A549 (cell line): Measurements from ENCODE around the gene MAP3K9. TPM values are rescaled to one million over a fixed set of nuclear protein-coding genes. Genes with fewer than 3 reads are reported as not detected.
A peak's percentile ranks its signal among the peaks of the same experiment; 100 is the strongest.

ENCODE experiments used
- ATAC-seq, 2 experiments: fragments of 200-7000 bp in 1 of 2; fragments of >200 bp in 1 of 2; cut with Nextera tagmentation in 1 of 2; cut with Tn5 transposase in 1 of 2; 3 replicates each; pipeline versions ENCODE4 v1.8.0 to v1.9.1; 2018 to 2020; ENCODE audit warnings: mild to moderate bottlenecking in 1 of 2, moderate library complexity in 1 of 2
- CTCF ChIA-PET: fragments of 300-600 bp; sonication (Branson Sonifier 250); formaldehyde crosslinking; extraction: SDS; loops from one replicate; lab custom pipeline; 2021; ENCODE audit warnings: antibody characterized with exemption, inconsistent platforms; lab: Yijun Ruan, JAX
- POLR2A ChIA-PET: fragments of 350-600 bp; formaldehyde crosslinking; extraction: SDS; loops from one replicate; lab custom pipeline; 2021; ENCODE audit warnings: antibody characterized with exemption, inconsistent platforms; lab: Yijun Ruan, JAX
- DNase-seq, 2 experiments: peaks; one replicate each; pipeline versions ENCODE4 v3.0.0 to v3.0.0-alpha.2; 2011 to 2016; ENCODE audit warnings: low read depth in 1 of 2, low spot score in 1 of 2
- FAIRE-seq: peaks from 2 replicates; lab custom pipeline; 2011; peaks lifted over from hg19 to GRCh38; lab: Jason Lieb, UNC
- H3K27ac ChIP-seq, 2 experiments: fragments of >200 bp; sonication (Bioruptor Twin); formaldehyde crosslinking; 3 replicates each; pipeline ENCODE4 v1.5.1; 2016 to 2017
- H3K4me1 ChIP-seq: fragments of >200 bp; sonication (Bioruptor Twin); formaldehyde crosslinking; 3 replicates; pipeline ENCODE4 v1.6.1; 2016
- H3K4me2 ChIP-seq: fragments of >200 bp; sonication (Bioruptor Twin); formaldehyde crosslinking; 3 replicates; pipeline ENCODE4 v1.6.1; 2016
- H3K4me3 ChIP-seq: fragments of >200 bp; sonication (Bioruptor Twin); formaldehyde crosslinking; 3 replicates; pipeline ENCODE4 v1.5.1; 2016
- H3K9me3 ChIP-seq: fragments of >200 bp; sonication (Bioruptor Twin); formaldehyde crosslinking; 3 replicates; pipeline ENCODE4 v1.6.1; 2016
- ESRRA ChIP-seq: fragments of 150-350 bp; IDR thresholded peaks from 2 replicates; pipeline ENCODE4 v1.6.1; 2014; ENCODE audit warnings: mild to moderate bottlenecking, low read length, borderline replicate concordance
- FOXS1 ChIP-seq: fragments of 250-450 bp; sonication (Bioruptor Pico); IDR thresholded peaks from 2 replicates; pipeline ENCODE4 v1.5.0; 2020; ENCODE audit warnings: mild to moderate bottlenecking, moderate library complexity
- HDAC2 ChIP-seq: fragments of 200-600 bp; sonication (generic); IDR thresholded peaks from 2 replicates; pipeline ENCODE4 v1.6.1; 2016
- HEYL ChIP-seq: fragments of 250-450 bp; sonication (Bioruptor Pico); IDR thresholded peaks from 2 replicates; pipeline ENCODE4 v1.8.0; 2021; ENCODE audit warnings: mild to moderate bottlenecking, moderate library complexity
- HOXB5 ChIP-seq: fragments of 250-450 bp; sonication (Bioruptor Pico); IDR thresholded peaks from 2 replicates; pipeline ENCODE4 v1.5.0; 2020; ENCODE audit warnings: mild to moderate bottlenecking, moderate library complexity
- JUNB ChIP-seq: fragments of >200 bp; sonication (Bioruptor Twin); formaldehyde crosslinking; IDR thresholded peaks from 2 replicates; pipeline ENCODE4 v1.6.1; 2016
- MAFK ChIP-seq: fragments of 450-650 bp; IDR thresholded peaks from 2 replicates; pipeline ENCODE4 v1.6.1; 2014; ENCODE audit not compliant: partially characterized antibody
- MAZ ChIP-seq: fragments of 150-350 bp; IDR thresholded peaks from 2 replicates; pipeline ENCODE4 v1.6.1; 2014; ENCODE audit warnings: antibody characterized with exemption, low read depth, low read length, borderline replicate concordance
- NPAS2 ChIP-seq: fragments of 250-450 bp; sonication (Bioruptor Pico); IDR thresholded peaks from 2 replicates; pipeline ENCODE4 v1.8.0; 2022; ENCODE audit warnings: mild to moderate bottlenecking, moderate library complexity, borderline replicate concordance
- PHF8 ChIP-seq: fragments of 200-600 bp; sonication (generic); IDR thresholded peaks from 2 replicates; pipeline ENCODE4 v1.6.1; 2016; ENCODE audit warnings: low read depth, mild to moderate bottlenecking, antibody characterized with exemption, moderate library complexity, borderline replicate concordance
- POLR2A ChIP-seq: IDR thresholded peaks from 2 replicates; pipeline ENCODE4 v1.6.1; 2012; ENCODE audit warnings: mild to moderate bottlenecking, low read length
- RCOR1 ChIP-seq: fragments of 150-350 bp; IDR thresholded peaks from 2 replicates; pipeline ENCODE4 v1.6.1; 2014; ENCODE audit warnings: antibody characterized with exemption, low read length, low read depth
- RFX5 ChIP-seq: fragments of 450-650 bp; IDR thresholded peaks from 2 replicates; pipeline ENCODE4 v1.7.1; 2014; ENCODE audit warnings: antibody characterized with exemption, mild to moderate bottlenecking, moderate library complexity
- RNF2 ChIP-seq: fragments of 200-600 bp; sonication (generic); IDR thresholded peaks from 2 replicates; pipeline ENCODE4 v1.6.1; 2016; ENCODE audit warnings: low read depth, mild to moderate bottlenecking, antibody characterized with exemption, moderate library complexity, borderline replicate concordance
- TFCP2L1 ChIP-seq: fragments of 250-450 bp; sonication (Bioruptor Pico); IDR thresholded peaks from 2 replicates; pipeline ENCODE4 v1.5.0; 2021; ENCODE audit warnings: mild to moderate bottlenecking
- TP53 ChIP-seq: fragments of 250-450 bp; sonication (Bioruptor Pico); IDR thresholded peaks from 2 replicates; pipeline ENCODE4 v1.5.0; 2021; ENCODE audit warnings: mild to moderate bottlenecking, moderate library complexity
- ZC3H11A ChIP-seq: fragments of 450-650 bp; IDR thresholded peaks from 2 replicates; pipeline ENCODE4 v1.6.1; 2014; ENCODE audit warnings: antibody characterized with exemption, mild to moderate bottlenecking
- ZNF302 ChIP-seq: fragments of 250-450 bp; sonication (Bioruptor Pico); IDR thresholded peaks from 2 replicates; pipeline ENCODE4 v1.9.0; 2021; ENCODE audit warnings: inconsistent platforms, mild to moderate bottlenecking, moderate library complexity
- WGBS: methylation state at CpG from one replicate; pipeline ENCODE4 v1.1.6; 2017; ENCODE audit errors: missing lambda C conversion rate; 5-methylcytosine and 5-hydroxymethylcytosine counted together
- polyA plus RNA-seq, 4 experiments: library from polyadenylated mRNA; depleted of rRNA in 3 of 4; stranded (reverse); fragments of >200 nt; fragmentation: RNase III in 1 of 4; extraction: RNeasy Plus Mini Kit Qiagen cat#74134 plus additional on column Dnase treatment in 1 of 4; gene quantifications; 2 replicates in 3 of 4; 3 replicates in 1 of 4; pipeline ENCODE4 v1.2.3, GENCODE V29; 2011 to 2017
- TF ChIP-seq, protein P1 (sequence below): fragments of >200 bp; sonication (Bioruptor Twin); formaldehyde crosslinking; IDR thresholded peaks from 3 replicates; pipeline ENCODE4 v1.6.1; 2016
- TF ChIP-seq, protein P2 (sequence below): fragments of 250-450 bp; sonication (Bioruptor Pico); IDR thresholded peaks from 2 replicates; pipeline ENCODE4 v1.5.0; 2020; ENCODE audit warnings: low read depth, mild to moderate bottlenecking, moderate library complexity
- TF ChIP-seq, protein P3 (sequence below): fragments of 450-650 bp; IDR thresholded peaks from 2 replicates; pipeline ENCODE4 v1.6.1; 2014; ENCODE audit warnings: antibody characterized with exemption
- TF ChIP-seq, protein P4 (sequence below): IDR thresholded peaks from 2 replicates; pipeline ENCODE4 v1.6.1; 2012
- TF ChIP-seq, protein P5 (sequence below): fragments of 150-350 bp; IDR thresholded peaks from 2 replicates; pipeline ENCODE4 v1.6.1; 2014; ENCODE audit warnings: low read depth, mild to moderate bottlenecking, low read length
- TF ChIP-seq, protein P6 (sequence below): IDR thresholded peaks from 2 replicates; pipeline ENCODE4 v1.6.1; 2012

Gene MAP3K9
- polyA plus RNA-seq, 2 of the 4 experiments (the other 2 are of a cell fraction) = 5.3 to 8.5 TPM

DNA sequence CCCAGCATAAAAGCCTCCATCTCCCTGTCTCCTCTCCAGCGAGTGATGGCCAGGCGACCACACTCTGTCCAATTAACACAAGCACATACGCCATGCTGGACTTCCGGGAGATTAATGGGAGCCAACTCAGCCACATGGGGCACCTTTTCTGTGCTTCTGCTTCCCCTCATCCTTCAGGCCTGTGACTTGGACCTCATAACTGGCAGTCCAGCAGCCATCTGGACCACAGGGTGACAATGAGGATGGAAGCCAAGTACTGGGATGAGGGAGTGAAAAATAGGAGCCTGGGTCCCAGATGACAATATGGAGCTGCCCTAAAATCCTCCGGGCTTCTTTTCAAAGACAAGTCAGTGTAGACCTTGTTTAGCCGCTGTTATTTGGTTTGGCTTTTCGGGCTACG lies 12.8 kb downstream of the MAP3K9 start:
- POLR2A ChIA-PET = no interaction called here
- ATAC-seq (no peak), DNase-seq (no peak), FAIRE-seq (no peak)
- Histone ChIP-seq H3K27ac (no peak overlapping the region), H3K9me3 (no peaks in the 10 kb centered on the region), H3K4me3 (no peak overlapping the region), H3K4me2 (no peak overlapping the region), H3K4me1 (no peaks in the 10 kb centered on the region)
- 96% methylated on average over 8 of the region's 8 CpGs for WGBS
- CTCF ChIA-PET = no interaction called here
- TF ChIP-seq ESRRA = no peak
- no peak for TF ChIP-seq MAFK
- TF ChIP-seq, protein P1, sequence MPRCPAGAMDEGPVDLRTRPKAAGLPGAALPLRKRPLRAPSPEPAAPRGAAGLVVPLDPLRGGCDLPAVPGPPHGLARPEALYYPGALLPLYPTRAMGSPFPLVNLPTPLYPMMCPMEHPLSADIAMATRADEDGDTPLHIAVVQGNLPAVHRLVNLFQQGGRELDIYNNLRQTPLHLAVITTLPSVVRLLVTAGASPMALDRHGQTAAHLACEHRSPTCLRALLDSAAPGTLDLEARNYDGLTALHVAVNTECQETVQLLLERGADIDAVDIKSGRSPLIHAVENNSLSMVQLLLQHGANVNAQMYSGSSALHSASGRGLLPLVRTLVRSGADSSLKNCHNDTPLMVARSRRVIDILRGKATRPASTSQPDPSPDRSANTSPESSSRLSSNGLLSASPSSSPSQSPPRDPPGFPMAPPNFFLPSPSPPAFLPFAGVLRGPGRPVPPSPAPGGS = no peak
- TF ChIP-seq TFCP2L1 (CRISPR knock-in tag) = no peak
- TF ChIP-seq JUNB = no peak
- TF ChIP-seq POLR2A = no peak
- no peak for TF ChIP-seq RCOR1
- no peak for TF ChIP-seq NPAS2
- TF ChIP-seq HDAC2 = no peak
- no peak for TF ChIP-seq HOXB5 (CRISPR knock-in tag)
- TF ChIP-seq PHF8 = no peak
- TF ChIP-seq RFX5 = no peak
- TF ChIP-seq, protein P2, sequence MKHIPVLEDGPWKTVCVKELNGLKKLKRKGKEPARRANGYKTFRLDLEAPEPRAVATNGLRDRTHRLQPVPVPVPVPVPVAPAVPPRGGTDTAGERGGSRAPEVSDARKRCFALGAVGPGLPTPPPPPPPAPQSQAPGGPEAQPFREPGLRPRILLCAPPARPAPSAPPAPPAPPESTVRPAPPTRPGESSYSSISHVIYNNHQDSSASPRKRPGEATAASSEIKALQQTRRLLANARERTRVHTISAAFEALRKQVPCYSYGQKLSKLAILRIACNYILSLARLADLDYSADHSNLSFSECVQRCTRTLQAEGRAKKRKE = no peak
- TF ChIP-seq, protein P3, sequence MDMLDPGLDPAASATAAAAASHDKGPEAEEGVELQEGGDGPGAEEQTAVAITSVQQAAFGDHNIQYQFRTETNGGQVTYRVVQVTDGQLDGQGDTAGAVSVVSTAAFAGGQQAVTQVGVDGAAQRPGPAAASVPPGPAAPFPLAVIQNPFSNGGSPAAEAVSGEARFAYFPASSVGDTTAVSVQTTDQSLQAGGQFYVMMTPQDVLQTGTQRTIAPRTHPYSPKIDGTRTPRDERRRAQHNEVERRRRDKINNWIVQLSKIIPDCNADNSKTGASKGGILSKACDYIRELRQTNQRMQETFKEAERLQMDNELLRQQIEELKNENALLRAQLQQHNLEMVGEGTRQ = no peak
- no peak for TF ChIP-seq TP53 (CRISPR knock-in tag)
- TF ChIP-seq, protein P4, sequence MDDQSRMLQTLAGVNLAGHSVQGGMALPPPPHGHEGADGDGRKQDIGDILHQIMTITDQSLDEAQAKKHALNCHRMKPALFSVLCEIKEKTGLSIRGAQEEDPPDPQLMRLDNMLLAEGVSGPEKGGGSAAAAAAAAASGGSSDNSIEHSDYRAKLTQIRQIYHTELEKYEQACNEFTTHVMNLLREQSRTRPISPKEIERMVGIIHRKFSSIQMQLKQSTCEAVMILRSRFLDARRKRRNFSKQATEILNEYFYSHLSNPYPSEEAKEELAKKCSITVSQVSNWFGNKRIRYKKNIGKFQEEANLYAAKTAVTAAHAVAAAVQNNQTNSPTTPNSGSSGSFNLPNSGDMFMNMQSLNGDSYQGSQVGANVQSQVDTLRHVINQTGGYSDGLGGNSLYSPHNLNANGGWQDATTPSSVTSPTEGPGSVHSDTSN = no peak
- no peak for TF ChIP-seq RNF2
- TF ChIP-seq ZNF302 = no peak
- TF ChIP-seq FOXS1 = no peak
- TF ChIP-seq, protein P5, sequence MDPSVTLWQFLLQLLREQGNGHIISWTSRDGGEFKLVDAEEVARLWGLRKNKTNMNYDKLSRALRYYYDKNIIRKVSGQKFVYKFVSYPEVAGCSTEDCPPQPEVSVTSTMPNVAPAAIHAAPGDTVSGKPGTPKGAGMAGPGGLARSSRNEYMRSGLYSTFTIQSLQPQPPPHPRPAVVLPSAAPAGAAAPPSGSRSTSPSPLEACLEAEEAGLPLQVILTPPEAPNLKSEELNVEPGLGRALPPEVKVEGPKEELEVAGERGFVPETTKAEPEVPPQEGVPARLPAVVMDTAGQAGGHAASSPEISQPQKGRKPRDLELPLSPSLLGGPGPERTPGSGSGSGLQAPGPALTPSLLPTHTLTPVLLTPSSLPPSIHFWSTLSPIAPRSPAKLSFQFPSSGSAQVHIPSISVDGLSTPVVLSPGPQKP = no peak

DNA sequence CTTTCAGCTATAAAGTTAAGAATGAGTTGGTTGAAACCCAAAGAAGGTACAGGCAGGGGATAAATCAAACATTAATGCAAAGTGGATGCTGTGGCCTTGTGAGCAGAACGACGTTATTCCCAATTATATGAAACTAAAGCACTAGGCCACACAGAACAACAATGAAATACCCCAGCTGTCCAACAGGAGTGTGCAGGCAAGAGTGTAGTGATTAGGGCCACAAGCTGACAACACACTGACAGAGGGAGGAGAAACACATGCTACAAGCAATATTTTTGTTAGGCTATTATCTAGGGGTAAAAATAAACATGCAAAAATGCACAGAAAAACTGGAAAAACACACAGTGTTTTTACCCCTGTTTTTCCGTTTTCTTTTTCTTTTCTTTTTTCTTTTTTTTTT lies 15.0 kb downstream of the MAP3K9 start:
- CTCF ChIA-PET = interaction anchor here (0.6 to 3.7 kb wide), 4 partner anchors 13 to 95 kb away, joined by 3 to 13 read pairs (median 4); no protein-coding TSS in a partner anchor
- TF ChIP-seq TP53 (CRISPR knock-in tag) (no peak), HEYL (CRISPR knock-in tag) (no peak), MAZ (no peak), RCOR1 (no peak), TFCP2L1 (CRISPR knock-in tag) (no peak), ZC3H11A (no peak)
- TF ChIP-seq, protein P6, sequence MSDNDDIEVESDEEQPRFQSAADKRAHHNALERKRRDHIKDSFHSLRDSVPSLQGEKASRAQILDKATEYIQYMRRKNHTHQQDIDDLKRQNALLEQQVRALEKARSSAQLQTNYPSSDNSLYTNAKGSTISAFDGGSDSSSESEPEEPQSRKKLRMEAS = no peak
- TF ChIP-seq, all 56 proteins: peak for 0
- Histone ChIP-seq H3K9me3 (no peaks in the 10 kb centered on the region), H3K4me1 (peaks cover 6% of the 10 kb centered on the region; the same call in 1 of the 3 replicates), H3K4me3 (no peak overlapping the region), H3K27ac (no peak overlapping the region), H3K4me2 (no peak overlapping the region)
- 0 out of 6 replicates have a peak, but pooled peaks of 1 of the 2 experiments have one; percentile 33 for ATAC-seq
- POLR2A ChIA-PET = no interaction called here
- FAIRE-seq = no peak
- 90% methylated on average over 3 of the region's 3 CpGs for WGBS
- DNase-seq = no peak
